Spleen (tissue), 11 donors: Measurements from ENCODE around the gene ZNF468. TPM values are rescaled to one million over a fixed set of nuclear protein-coding genes. Genes with fewer than 3 reads are reported as not detected.
A peak's percentile ranks its signal among the peaks of the same experiment; 100 is the strongest.
"Not testable (repeated sequence)": the region's sequence is repeated elsewhere in the genome, so short reads cannot be mapped to it uniquely, and the experiment has no call there.

Experiments used
- DNase-seq: peaks from one replicate; pipeline ENCODE4 v3.0.0-alpha.2; 2020
- H3K27ac ChIP-seq, 8 donors: fragments of 200-600 bp; sonication (generic) in 7 of 8; 1 replicate in 4 of 8; 2 replicates in 4 of 8; pipeline versions ENCODE4 v1.5.0 to v1.8.0; 2016 to 2021; ENCODE audit warnings: inconsistent platforms in 4 of 8, mild to moderate bottlenecking in 4 of 8, moderate library complexity in 1 of 8
- H3K27me3 ChIP-seq, 7 donors: fragments of 200-600 bp; sonication (generic) in 6 of 7; replicated peaks in 1 of 7; 1 replicate in 4 of 7; 2 replicates in 3 of 7; pipeline versions ENCODE4 v1.5.0 to v1.8.0; 2016 to 2021; ENCODE audit warnings: inconsistent platforms in 3 of 7, mild to moderate bottlenecking in 1 of 7
- H3K36me3 ChIP-seq, 6 donors: fragments of 200-600 bp; sonication (generic) in 5 of 6; 1 replicate in 4 of 6; 2 replicates in 2 of 6; pipeline versions ENCODE4 v1.5.0 to v1.8.0; 2016 to 2021; ENCODE audit warnings: inconsistent platforms in 2 of 6
- H3K4me1 ChIP-seq, 6 donors: fragments of 200-600 bp; sonication (generic) in 5 of 6; 1 replicate in 3 of 6; 2 replicates in 3 of 6; pipeline versions ENCODE4 v1.5.0 to v1.8.0; 2016 to 2021; ENCODE audit warnings: inconsistent platforms in 3 of 6
- H3K4me3 ChIP-seq, 8 donors: fragments of 200-600 bp; sonication (generic) in 7 of 8; 1 replicate in 4 of 8; 2 replicates in 4 of 8; pipeline versions ENCODE4 v1.5.0 to v1.8.0; 2016 to 2021; ENCODE audit warnings: inconsistent platforms in 4 of 8, mild to moderate bottlenecking in 4 of 8, moderate library complexity in 2 of 8
- H3K9me3 ChIP-seq, 8 donors: fragments of 200-600 bp; sonication (generic) in 7 of 8; 1 replicate in 4 of 8; 2 replicates in 4 of 8; pipeline versions ENCODE4 v1.5.0 to v1.8.0; 2016 to 2021; ENCODE audit warnings: inconsistent platforms in 4 of 8
- CTCF ChIP-seq, 11 experiments: fragments of 200-600 bp in 7 of 11; fragments of 450-650 bp in 4 of 11; sonication (generic) in 4 of 11; IDR thresholded peaks in 8 of 11; conservative IDR thresholded peaks in 3 of 11; 1 replicate in 7 of 11; 2 replicates in 4 of 11; pipeline versions ENCODE4 v1.4.0 to v1.8.0; 2016 to 2021; ENCODE audit warnings: antibody characterized with exemption in 11 of 11, inconsistent platforms in 4 of 11, mild to moderate bottlenecking in 1 of 11
- POLR2A ChIP-seq, 3 donors: fragments of 450-650 bp; IDR thresholded peaks; one replicate each; pipeline ENCODE4 v1.5.1; 2017; ENCODE audit warnings: antibody characterized with exemption in 3 of 3, mild to moderate bottlenecking in 1 of 3
- POLR2AphosphoS5 ChIP-seq, 3 donors: sonication (generic); formaldehyde crosslinking; IDR thresholded peaks; one replicate each; pipeline ENCODE4 v1.5.1; 2017; ENCODE audit warnings: antibody characterized with exemption in 3 of 3
- WGBS, 5 donors: extraction: QIAGEN DNeasy Blood & Tissue Kit in 3 of 5; methylation state at CpG; one replicate each; pipeline versions ENCODE4 v1.1.5 to v1.1.7; 2013 to 2018; 5-methylcytosine and 5-hydroxymethylcytosine counted together
- intact Hi-C: fragments of 100-400 bp; cut with DNase I; formaldehyde crosslinking; loops from one replicate; pipeline ENCODE4 v1.15.0; 2023; ENCODE audit warnings: low total_unique reads
- polyA plus RNA-seq, 3 donors: library from polyadenylated mRNA; stranded (reverse); fragments of 200-250 nt; gene quantifications; one replicate each; pipeline ENCODE4 v1.2.1, GENCODE V29; 2013
- total RNA-seq, 7 donors: library from RNA; depleted of rRNA in 3 of 7; stranded (reverse); fragments of >200 nt in 3 of 7; fragmentation: NEBNext Ultra II Directional in 4 of 7; extraction: Animal tissue kit (Norgen Biotek cat#: 25700) in 4 of 7; gene quantifications; one replicate each; pipeline versions ENCODE4 v1.1.0 to v1.2.1, GENCODE V29; 2016 to 2021
- donor health status: healthy with polysubstance abuse.
- donor health status: DM: no; HTN: no; CAD: no; lungs with moderate emphysema.
- donor health status: DM: no; HTN: no; CAD: no.
- donor health status: Bipolar disorder and iron deficiency.
- donor health status: healthy.
- donor health status: DM: no; HTN: no; CAD: no.
- donor health status: DM: yes; HTN: yes; CAD: no.

Gene ZNF468
- total and polyA plus RNA-seq, 10 donors = 5.6 to 23.8 (median 17.8) TPM

GRCh38 chr19:52891336-52891735 lies 33.9 kb upstream of the ZNF468 start:
- no peaks in the 10 kb centered on the region for H3K27me3 ChIP-seq
- no peak overlapping the region for H3K4me3 ChIP-seq
- WGBS, 5 donors = 57 to 81% (median 62%) methylated on average over 4 of the region's 4 CpGs
- no peak for DNase-seq
- peaks cover 0 to 88% (median 31%) of the 10 kb centered on the region in 6 donors for H3K36me3 ChIP-seq
- peaks cover 0 to 25% (median 2%) of the 10 kb centered on the region in 8 donors for H3K9me3 ChIP-seq
- H3K4me1 ChIP-seq = peaks cover 1 to 6% (median 5%) of the 10 kb centered on the region in 6 donors
- no peak overlapping the region for H3K27ac ChIP-seq
- intact Hi-C loops = no loop called here
- TF ChIP-seq POLR2A (IDR thresholded peaks at IDR 0.05) (no peak), POLR2AphosphoS5 (IDR thresholded peaks at IDR 0.05) (no peak), CTCF (IDR thresholded peaks at IDR 0.05 in 8 of 11, conservative IDR thresholded peaks at IDR 0.05 in 3 of 11) (no peak)

- WGBS, 5 donors = 93 to 99% (median 96%) methylated on average over 4 of the region's 4 CpGs
- no peak overlapping the region for H3K27ac ChIP-seq
- no peaks in the 10 kb centered on the region for H3K27me3 ChIP-seq
- no peak for TF ChIP-seq POLR2AphosphoS5 (IDR thresholded peaks at IDR 0.05)
- no peak for TF ChIP-seq POLR2A (IDR thresholded peaks at IDR 0.05)
- TF ChIP-seq CTCF (IDR thresholded peaks at IDR 0.05 in 8 of 11, conservative IDR thresholded peaks at IDR 0.05 in 3 of 11) = no peak
- H3K4me1 ChIP-seq = no peaks in the 10 kb centered on the region
- H3K9me3 ChIP-seq = peaks cover 0 to 39% (median 11%) of the 10 kb centered on the region in 8 donors
- DNase-seq = no peak
- peaks cover under 1 to 95% (median 44%) of the 10 kb centered on the region in 6 donors for H3K36me3 ChIP-seq
- intact Hi-C loops = no loop called here
- no peak overlapping the region for H3K4me3 ChIP-seq
Observed at GRCh38 chr19:52889931-52890330, 32.5 kb upstream of the ZNF468 start.

GRCh38 chr19:52889076-52889475 lies 31.7 kb upstream of the ZNF468 start:
- intact Hi-C loops = no loop called here
- Histone ChIP-seq H3K9me3 (peaks cover 0 to 48% (median 20%) of the 10 kb centered on the region in 8 donors), H3K27ac (peak overlapping the region in 2 of 8 donors; percentile 4 to 14), H3K4me1 (no peaks in the 10 kb centered on the region), H3K27me3 (no peaks in the 10 kb centered on the region), H3K36me3 (peaks cover 6 to 96% (median 52%) of the 10 kb centered on the region in 6 donors), H3K4me3 (no peak overlapping the region)
- 78 to 92% (median 82%) methylated on average over 7 of the region's 7 CpGs for WGBS, 5 donors
- no peak for DNase-seq
- TF ChIP-seq POLR2AphosphoS5 (IDR thresholded peaks at IDR 0.05) (no peak), CTCF (IDR thresholded peaks at IDR 0.05 in 8 of 11, conservative IDR thresholded peaks at IDR 0.05 in 3 of 11) (no peak)

- intact Hi-C loops = no loop called here
Observed at GRCh38 chr19:52880895-52881389, 23.5 kb upstream of the ZNF468 start.

GRCh38 chr19:52872996-52873395 lies 15.6 kb upstream of the ZNF468 start:
- 84 to 96% (median 90%) methylated on average over 6 of the region's 6 CpGs for WGBS, 5 donors
- H3K27me3 ChIP-seq, intact Hi-C loops, H3K4me1 ChIP-seq, H3K4me3 ChIP-seq, H3K27ac ChIP-seq, H3K36me3 ChIP-seq, DNase-seq: not testable (repeated sequence)
- peaks cover 0 to 60% (median 28%) of the 10 kb centered on the region in 8 donors for H3K9me3 ChIP-seq

More at GRCh38 chr19:52880895-52881389, 23.5 kb upstream of the ZNF468 start:
- H3K4me1 ChIP-seq = no peaks in the 10 kb centered on the region
- TF ChIP-seq POLR2A (IDR thresholded peaks at IDR 0.05) (no peak), CTCF (IDR thresholded peaks at IDR 0.05 in 8 of 11, conservative IDR thresholded peaks at IDR 0.05 in 3 of 11) (no peak), POLR2AphosphoS5 (IDR thresholded peaks at IDR 0.05) (no peak)
- H3K27ac ChIP-seq = no peak overlapping the region
- peaks cover 27 to 85% (median 73%) of the 10 kb centered on the region in 6 donors for H3K36me3 ChIP-seq
- no peaks in the 10 kb centered on the region for H3K27me3 ChIP-seq
- H3K9me3 ChIP-seq = peaks cover 12 to 100% (median 96%) of the 10 kb centered on the region in 8 donors
- H3K4me3 ChIP-seq = peak overlapping the region in 1 of 8 donors; percentile 16
- WGBS, 5 donors = 87 to 97% (median 91%) methylated on average over 11 of the region's 11 CpGs
- no peak for DNase-seq
